EL (cell line): ENCODE results near the gene CNTN6.

Experiments used
- DNase-seq: peaks from one replicate; pipeline ENCODE4 v3.0.0-alpha.2; 2016

Gene CNTN6

DNA sequence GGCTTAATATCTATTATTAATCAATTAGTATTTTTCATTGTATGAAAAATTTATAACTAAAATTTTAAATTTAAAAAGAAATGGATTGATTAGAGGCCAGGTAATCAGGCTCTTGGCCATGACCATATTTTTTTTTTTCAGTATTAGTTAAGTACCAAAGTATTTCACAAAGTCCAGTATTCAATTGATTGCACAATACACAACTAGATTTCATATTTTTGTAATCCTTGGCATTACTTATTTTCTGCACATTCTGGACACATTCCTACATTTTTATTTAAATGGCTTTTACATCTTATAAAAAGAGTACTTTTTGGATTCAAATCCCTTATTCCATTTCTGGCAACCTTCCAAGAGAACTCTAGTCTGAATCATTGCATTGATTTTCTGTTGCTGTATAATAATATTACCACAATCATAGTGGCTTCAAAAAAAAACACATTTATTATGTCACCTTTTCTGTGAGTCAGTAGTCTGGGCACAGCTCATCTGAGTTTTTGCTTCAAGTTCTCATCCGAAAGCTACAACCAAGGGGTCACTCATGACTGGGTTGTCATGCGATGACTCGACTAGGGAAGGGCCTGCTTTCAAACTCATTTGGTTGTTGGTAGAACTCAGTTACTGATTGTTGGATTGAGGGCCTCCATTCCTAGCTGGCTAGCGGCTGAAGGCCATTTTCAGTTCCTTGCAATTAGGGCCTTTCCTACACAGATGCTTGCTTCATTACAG is 90.7 kb downstream of the CNTN6 start:
- no peak for DNase-seq

DNA sequence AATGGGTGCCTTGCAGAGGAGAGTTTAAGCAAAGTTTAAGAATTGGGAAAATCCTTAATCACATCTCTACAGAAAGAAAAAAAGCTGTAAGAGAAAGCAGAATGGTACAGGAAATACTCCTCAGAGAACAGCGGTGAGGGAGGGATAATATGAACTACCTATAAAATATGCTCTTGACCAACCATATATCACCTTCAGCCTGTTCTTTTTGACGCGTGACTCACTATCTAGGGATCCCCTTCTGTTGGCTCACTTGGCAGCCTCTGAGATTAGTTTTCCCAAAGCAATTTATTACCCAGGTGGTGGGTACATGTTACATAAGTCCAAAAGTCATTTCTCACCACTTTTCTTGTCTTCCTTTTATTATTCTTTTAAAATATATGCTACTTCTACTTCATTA is 97.7 kb downstream of the CNTN6 start:
- DNase-seq: no peak

DNA sequence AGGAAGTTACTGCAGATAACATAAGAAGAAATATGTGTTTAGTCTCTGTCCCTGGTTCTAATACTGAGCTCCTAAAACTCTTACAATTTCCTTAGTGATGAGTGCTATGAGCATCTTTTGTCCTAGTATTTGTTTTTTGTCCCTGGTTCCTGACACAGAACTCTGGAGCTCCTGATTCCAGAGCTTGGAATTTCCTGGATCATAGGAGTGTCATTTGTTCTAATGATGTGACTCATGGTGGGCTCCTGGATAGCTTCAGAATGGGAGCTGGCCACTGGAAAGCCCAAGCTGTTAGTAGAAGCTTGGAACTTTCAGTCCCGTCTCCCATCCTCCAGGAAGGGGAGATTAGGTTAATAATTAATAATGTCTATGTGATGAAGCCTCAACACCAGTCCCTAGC is 98.2 kb downstream of the CNTN6 start:
- no peak for DNase-seq

DNA sequence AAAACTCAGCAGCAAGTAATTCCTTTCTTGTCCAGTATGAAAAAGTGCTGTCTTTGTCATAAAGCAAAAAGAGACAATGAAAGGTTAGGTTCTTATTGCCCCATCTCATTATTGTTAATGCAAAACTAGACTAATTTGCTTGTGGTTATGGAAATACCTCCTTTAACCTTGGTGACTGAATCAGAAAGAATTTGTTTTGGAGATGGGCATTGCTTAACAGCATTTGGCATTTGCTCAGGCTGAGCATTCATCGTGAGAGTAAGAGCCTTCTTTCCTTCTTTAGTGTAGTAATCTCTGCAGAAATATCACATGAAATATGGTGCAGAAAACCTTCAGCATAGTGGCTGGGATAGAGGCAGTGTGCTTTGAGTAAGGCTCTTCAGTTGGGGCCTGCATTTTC is 103.1 kb downstream of the CNTN6 start:
- DNase-seq: no peak

DNA sequence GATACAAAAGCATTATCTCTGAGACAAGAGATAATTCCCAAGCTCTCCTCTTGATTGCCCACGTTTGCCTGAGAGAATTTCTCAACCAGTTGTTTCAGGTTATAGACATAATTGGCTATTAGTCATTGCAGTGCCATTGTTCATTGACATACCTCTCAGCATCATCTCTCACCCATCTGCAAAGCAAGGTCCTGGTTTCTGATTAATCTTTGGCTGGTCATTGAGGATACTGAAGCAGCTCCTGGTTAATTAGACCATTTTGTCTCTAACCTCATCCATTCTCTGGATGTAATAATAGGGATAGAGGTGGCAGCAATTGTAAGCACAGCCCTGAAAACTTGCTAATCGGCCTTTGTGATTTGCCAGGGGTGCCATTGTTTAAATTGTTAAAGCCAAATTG is 104.2 kb downstream of the CNTN6 start:
- no peak for DNase-seq

DNA sequence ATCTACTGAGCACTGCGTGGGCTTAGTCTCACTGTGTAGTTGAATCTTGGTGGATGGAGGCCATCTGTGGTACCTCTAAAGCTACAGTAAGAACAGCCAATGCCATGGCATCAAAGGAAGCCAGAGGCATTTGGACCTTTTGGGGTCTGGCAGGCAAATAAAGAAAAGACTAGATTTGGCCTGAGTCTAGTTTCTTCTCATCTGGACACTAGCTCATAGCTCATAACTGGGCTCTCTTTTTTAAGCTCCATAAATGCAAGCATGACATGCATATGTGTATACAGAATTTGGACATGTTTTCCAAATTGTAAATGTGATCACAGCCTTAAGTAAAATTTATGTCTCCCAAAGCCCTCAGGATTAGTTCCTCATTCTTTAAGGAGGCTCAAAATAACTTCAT is 107.5 kb downstream of the CNTN6 start:
- DNase-seq: no peak

DNA sequence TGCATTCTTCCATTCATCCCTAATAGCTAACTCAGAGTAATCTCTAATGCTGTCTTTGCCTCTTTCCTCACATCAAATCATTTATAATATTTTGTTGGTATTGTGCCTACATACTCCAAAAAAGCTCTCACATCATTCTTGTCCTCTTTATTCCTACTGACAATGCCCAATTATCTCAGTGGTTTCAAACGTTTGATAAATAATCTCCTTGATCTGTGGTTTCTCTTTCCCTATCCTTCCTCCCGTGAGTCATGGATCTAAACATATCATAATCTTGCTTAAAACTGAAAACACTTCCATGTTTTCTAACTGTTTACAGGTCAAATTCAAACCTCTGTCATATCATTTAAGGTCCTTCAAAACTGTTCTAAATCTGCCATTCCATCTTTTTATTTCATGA is 115.1 kb downstream of the CNTN6 start:
- no peak for DNase-seq

DNA sequence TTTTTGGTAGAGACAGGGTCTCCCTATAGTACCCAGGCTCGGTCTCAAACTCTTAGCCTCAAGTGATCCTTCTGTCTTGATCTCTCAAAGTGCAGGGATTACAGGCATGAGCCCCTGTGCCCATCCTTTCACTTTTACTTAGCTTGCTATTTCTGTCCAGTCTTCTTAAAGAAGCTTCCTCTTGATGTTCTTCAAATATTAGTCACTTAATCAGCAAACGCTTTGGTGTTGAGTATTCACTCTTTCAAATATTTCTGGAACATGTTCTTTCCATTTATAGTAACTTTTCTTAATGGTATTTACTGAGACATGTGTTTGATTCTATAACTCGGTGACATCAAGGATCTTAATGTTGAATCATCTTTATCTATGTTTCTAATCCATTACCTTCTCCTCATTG is 122.1 kb downstream of the CNTN6 start:
- DNase-seq: no peak

DNA sequence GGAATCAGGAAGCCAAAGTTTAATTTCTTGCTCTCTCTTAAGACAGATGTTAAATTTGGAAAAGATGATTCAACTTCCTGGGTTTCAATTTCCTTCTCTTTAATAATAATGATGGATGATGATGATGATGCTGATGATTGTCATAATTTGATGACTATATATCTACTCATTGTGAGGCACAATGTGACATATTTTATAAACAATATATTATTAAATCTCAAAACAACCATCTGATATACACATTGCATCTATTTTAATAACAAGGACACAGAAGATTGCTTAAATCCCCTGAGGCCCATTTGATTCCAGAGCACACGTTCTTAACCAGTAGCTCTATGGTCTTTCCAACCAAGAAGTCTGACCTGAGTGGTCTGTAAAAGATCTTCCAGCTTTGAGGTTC is 124.0 kb downstream of the CNTN6 start:
- DNase-seq: no peak

DNA sequence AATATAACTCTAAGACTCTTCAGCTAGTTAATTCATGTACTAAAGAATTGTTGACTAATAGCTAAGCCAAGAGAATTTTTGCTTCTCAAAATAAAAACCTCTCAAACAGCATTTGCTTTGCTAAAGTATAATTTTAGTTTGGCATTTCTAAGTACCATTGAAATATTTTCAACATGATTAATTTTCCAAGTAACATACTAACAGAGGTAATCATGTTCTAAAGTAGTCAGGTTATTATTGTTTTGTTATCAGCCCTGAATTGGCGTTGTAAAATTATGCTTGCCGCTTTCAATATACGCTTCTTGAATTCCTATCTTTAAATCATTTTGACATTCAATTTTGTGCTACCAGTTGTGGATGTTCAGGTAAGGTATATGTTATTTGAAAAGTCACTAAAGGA is 134.3 kb downstream of the CNTN6 start:
- no peak for DNase-seq

DNA sequence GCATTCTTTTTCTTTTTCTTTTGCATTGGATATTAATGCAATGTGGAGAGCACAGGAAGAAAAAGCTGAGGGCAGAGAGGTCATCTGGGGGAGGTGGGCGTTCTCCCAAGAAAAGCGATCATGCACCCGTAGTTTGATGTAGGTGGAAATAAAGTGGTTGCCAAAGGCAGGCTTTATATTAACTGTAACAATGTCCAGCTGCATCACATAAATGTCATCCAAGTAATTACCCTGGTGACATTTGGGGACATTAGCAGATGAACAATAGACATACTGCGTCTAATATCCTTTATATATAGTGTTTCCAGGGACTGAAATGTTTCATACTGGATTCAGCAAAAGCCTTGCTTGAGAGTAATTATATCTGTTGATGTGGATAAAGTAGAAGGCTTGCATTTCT is 135.5 kb downstream of the CNTN6 start:
- DNase-seq: no peak

DNA sequence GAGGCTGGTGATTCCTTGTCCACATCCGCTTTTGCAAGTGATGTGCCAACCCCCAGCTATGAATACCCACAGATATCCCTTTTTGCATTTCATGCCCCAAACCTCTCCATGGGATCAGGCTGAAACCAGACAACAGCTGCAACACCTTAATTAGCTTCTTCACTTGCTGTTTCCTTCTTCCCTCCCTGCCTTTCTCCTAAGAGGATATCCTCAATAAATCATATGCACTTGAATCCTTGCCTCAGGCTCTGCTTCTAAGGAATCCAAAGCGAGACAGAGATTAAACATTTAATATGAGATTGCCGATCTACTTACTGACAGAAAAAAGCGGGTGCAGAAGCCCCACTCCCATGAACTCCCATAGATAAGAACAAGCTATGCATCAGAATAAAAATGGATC is 138.1 kb downstream of the CNTN6 start:
- DNase-seq: no peak

DNA sequence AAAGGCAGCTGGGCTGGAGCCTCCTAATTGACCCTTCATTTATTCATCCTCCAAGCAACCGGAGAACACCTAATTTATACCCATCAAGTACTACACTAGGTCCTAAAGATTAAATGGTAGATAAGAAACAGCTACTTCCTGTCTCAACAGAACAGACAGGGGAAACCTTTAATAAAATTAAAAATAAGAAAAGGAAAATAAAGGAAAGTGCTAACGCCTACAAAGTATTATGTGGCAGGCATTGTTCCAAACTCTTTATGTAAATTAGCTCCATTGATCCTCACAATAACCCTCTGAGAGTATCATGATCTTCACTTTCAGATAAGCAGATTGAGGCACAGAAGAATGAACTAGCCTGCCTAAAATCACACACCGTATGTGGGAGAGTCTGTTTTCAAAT is 139.5 kb downstream of the CNTN6 start:
- no peak for DNase-seq

DNA sequence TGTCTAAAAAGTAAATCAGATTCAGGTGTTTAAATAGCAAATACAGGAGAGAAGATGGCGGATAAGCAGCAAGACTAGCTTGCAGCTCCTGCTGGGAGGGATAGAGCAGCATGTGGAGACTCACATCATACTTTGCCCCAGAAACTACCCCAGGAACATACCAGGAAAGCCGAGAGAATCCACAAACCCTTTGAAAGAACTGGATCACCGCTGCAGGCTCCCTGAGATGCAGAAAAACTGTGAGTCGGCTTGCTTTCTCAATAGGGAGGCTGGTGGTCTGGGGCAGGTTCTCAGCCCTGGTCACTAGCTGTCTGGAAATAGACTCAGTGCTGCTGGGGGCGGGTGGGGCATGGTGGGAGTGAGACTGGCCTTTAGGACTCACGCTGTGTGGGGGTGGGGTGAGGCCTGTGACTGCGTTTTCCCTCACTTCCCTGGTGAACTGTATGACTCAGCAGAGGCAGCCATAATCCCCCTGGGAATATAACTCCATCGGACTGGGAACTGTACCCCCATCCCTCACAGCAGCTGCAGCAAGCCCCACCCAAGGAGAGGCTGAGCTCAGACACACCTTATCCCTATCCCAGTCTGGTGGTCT is 142.8 kb downstream of the CNTN6 start:
- DNase-seq: no peak

DNA sequence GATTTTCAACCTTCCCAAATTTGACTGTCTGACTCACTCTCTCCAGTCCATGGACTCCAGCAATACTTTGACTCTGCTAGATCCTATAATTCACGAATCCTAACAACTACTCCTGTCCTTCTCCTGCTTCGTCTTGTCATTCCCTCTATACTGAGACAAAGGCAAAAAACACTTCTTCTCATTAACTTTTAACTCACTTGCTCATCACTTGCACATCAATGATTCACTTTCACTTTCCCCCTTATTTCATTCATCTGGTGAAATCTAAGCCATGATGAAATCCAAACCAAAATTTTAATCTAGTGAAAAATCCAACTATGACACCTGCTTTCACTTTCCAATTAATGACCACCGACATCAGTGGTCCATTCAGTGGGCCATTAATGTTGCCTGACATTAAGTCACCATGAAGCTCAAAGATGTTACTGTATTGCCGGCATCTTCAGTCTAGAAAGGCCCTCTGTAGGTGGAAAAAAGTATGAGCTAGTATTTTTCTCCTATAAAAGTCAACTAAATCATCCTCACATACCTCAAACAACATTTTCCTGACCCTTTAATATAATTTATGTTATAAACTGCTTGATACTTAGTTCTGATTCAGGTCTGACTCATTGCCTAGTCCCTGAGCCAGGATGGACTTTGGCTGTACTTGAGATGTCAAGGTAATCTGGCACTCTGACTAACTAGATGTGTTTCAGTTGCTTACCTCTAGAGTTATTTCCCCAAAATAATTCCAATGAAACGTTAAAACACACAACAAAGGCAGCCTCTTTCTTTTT is 158.6 kb downstream of the CNTN6 start:
- no peak for DNase-seq

DNA sequence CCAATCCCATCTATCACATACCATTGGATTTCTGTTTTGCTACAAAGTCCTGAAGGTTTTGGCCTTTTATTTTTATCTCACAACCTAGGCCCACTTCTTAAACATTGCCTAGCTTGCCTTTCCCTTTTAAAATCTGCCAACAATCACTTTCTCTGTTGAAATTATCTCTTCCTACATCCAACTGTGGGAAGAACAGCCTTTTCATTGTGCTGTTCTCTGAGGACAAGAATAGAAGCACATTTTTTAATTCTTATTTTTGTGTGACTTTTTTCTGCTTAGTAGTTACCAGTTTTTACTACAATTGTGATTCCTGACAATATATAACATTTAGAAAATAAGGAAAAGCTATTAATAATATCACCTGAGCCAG is 159.2 kb downstream of the CNTN6 start:
- DNase-seq: no peak

DNA sequence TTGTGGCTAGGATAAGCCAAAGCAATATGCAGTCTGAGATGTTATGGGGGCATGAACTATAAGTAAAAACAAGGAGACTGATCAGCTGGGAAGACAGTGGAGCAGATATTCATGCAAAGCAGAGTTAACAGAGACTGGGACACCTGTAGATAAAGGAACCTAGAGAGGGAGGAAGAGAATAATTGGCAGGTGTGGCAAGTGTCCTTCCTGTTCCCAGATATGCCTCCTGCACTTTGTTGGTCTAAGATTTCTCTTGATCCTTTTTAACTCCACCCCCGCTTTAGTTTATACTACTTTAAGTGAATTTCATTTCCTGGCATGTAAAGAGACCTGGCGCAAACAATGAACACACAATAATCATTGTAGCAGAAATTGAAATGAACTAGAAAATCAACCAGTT is 169.4 kb downstream of the CNTN6 start:
- no peak for DNase-seq

DNA sequence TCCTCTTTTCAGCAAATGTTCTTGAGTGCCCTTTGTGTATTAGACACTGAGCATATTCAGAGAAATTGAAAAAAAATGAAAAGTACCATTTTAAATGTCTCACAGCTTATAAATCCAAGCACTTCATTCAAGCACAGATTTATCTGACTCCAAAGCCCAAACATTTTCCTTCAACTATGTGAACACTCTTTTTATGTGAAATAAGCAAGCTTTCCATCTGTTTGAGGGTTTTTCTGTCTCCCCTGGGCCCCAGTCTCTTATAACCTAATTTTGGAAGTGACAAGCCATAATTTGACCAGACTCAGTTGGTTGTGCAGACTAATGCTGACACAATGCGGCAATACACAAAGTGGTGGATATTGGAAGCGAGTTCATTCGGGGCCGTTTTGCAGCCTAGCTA is 170.3 kb downstream of the CNTN6 start:
- DNase-seq: no peak

DNA sequence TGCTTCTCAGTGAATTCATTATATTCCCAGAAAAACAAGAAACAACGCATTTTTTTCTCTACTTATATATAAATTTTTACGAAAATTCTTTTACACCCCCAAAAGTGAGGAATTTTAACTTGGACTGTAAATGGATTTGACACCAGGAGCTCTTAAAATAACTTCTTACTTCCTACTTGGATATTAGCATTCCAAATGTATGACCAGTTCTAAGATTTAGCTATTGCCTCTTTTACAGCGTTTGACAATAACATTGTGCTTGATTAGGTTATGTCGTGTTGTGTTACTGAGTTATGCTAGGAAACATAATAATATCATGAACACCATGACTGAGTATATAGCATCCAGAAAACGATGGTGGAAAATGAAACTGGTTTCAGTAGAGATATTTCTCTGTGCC is 177.0 kb downstream of the CNTN6 start:
- DNase-seq: no peak

DNA sequence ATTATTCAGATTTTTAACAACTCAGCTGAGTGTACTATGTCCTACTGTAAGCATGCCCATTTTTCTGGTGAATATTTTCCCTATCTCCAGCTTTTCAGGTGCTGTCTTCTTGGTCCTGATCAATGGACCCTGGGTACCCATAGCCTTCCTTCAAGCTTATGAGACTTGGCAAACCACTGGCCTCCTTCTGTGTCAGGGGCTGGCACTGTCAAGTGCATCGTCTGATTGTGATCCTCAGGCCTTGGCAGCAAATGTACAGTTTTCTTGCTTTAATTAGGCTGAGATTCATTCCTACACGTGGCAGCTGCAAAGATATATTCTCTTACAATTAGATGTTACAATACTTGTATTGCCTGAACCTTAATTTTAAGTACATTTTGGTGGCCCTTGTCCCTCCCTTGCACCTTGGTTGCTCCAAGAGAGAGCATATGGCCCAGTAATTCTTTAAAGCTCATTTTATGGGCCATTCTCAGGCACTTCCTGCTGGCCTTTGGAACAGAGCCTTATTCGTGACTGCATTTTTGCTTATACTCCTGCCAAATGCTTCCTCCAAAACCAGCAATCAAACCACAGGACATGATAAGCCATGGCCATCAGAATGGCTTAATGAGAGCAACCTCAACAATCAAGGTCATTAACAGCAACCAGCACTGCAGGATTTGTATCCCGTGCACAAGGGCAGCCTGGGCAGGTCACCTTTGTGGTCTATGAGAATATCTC is 179.9 kb downstream of the CNTN6 start:
- DNase-seq: no peak

DNA sequence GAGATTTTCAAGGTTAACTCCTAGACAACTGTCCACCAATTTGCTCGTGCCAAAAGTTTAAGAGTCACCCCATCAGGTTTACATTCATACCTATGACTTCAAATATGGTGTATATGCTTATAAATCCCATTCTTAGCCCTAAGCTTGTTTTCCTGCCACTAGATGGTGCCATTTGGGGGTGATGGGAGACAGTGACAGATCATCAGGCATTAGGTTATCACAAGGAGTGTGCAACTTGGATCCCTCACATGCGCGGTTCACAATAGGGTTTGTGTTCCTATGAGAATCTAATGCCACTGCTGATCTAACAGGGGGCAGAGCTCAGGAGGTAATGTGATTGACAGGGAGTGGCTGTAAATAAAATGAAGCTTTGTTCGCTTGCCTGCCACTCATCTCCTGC is 182.7 kb downstream of the CNTN6 start:
- no peak for DNase-seq

DNA sequence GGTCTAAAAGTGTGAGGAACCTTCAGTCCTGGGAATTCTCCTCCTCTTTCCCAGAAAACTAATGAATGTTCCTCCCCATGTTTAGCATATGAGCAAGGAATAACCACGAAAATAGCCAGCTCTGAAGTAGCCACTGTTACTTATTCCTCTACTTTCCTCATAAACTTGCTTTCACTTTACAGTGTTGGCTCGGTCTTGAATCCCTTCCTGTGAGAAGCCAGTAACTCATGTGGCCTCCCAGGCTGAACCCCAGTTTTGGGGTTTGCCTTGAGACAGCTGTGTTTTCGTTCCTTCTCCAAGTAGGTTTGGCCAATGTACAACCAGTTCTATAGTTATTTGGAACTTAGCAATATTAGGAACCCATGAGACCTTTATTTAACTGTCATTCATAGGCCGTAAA is 195.0 kb downstream of the CNTN6 start:
- DNase-seq: no peak

DNA sequence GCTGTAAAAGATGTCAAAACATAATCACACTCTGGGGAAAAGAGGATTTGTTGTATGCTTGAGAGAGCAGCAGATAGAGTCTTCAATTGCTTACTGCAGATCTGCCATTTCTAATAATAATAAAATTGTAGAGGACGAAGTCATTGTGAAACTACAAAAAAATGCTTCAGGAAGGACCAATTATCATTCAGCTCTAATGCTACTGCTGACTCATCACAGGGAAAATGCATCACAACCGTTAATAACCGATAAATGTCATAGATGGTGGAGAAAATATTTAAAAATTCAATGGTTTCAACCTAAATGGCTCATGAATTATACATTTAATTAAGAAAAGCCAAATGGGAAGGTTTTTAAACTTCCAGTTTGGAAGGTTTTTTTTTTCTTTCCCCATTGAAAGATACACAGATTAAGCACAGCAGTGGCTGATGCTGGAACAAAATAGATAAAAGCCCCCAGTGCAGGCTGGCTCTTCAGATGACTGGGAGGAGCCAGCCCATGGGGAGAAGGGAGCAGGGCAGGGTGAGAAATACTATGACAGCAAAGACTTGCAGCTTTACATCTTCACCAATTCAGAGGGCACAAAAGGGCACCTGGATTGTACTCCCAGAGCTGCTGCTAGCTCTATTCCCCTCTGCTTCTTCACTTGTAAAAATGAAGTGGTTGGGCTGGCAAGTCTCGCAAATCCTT is 196.1 kb downstream of the CNTN6 start:
- DNase-seq: no peak
